Measurements from ENCODE around the gene ADAMTS15. TPM values are rescaled to one million over a fixed set of nuclear protein-coding genes. Genes with fewer than 3 reads are reported as not detected.

The ADAMTS15 gene
- total and polyA plus RNA-seq, 11 donors, result 5.3 to 71.0 (median 16.7) TPM

DNA sequence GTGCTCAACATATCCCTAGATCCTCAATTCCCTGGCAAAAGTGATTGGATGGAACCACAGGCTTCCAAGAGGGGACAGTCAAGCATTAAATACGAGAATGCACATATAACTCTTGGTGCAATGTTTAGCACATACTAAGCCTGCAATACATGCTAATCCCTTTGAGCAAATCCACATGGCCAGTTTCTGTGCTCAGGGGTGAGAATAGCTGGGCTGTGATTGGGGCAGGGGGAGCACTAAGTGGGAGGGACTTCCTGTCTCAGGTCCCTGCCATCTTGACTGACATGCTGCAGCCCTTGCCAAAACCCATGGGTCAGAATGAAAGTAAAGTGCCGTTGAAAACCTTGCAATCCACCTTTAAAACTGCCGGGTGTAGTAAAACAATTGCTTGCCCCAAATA, 2.7 kb upstream of the ADAMTS15 start:
- TF ChIP-seq, protein P1, sequence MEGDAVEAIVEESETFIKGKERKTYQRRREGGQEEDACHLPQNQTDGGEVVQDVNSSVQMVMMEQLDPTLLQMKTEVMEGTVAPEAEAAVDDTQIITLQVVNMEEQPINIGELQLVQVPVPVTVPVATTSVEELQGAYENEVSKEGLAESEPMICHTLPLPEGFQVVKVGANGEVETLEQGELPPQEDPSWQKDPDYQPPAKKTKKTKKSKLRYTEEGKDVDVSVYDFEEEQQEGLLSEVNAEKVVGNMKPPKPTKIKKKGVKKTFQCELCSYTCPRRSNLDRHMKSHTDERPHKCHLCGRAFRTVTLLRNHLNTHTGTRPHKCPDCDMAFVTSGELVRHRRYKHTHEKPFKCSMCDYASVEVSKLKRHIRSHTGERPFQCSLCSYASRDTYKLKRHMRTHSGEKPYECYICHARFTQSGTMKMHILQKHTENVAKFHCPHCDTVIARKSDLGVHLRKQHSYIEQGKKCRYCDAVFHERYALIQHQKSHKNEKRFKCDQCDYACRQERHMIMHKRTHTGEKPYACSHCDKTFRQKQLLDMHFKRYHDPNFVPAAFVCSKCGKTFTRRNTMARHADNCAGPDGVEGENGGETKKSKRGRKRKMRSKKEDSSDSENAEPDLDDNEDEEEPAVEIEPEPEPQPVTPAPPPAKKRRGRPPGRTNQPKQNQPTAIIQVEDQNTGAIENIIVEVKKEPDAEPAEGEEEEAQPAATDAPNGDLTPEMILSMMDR (IDR thresholded peaks at IDR 0.05), result no peak
- no peak for TF ChIP-seq POLR2A (IDR thresholded peaks at IDR 0.05)
- no peak for ATAC-seq
- Histone ChIP-seq H3K4me3 (no peak overlapping the region), H3K36me3 (no peaks in the 10 kb centered on the region), H3K9me3 (peaks cover 0 to 4% (median 0%) of the 10 kb centered on the region in 12 donors), H3K4me1 (peaks cover 0 to 29% (median 12%) of the 10 kb centered on the region in 12 donors), H3K27ac (no peak overlapping the region), H3K27me3 (peaks cover 0 to 21% (median 0%) of the 10 kb centered on the region in 9 donors)
- 81 to 94% (median 90%) methylated on average over 3 of the region's 3 CpGs for WGBS, 4 donors
- DNase-seq, result peak in 1 of 5 donors; percentile 17
- intact Hi-C loops (cut with DNase I), result loop anchor here in 4 of 10 donors (5.0 kb wide), 3 partner anchors 207 to 382 kb away; no protein-coding TSS in a partner anchor

GRCh38 chr11:130448039-130448415, 418 bp upstream of the ADAMTS15 start:
- 12 to 15% (median 14%) methylated on average over 11 of the region's 11 CpGs for WGBS, 4 donors
- DNase-seq (no peak), ATAC-seq (no peak)
- no peaks in the 10 kb centered on the region for H3K9me3 ChIP-seq
- intact Hi-C loops (cut with DNase I), result loop anchor here in 7 of 10 donors (1.0 to 5.0 kb wide), 7 partner anchors 203 to 382 kb away; no protein-coding TSS in a partner anchor
- peak overlapping the region in 9 of 12 donors; percentile 70 to 91 (median 86) for H3K27ac ChIP-seq
- peak overlapping the region in 10 of 12 donors; percentile 63 to 87 (median 80) for H3K4me3 ChIP-seq
- peaks cover 0 to 21% (median 0%) of the 10 kb centered on the region in 9 donors for H3K27me3 ChIP-seq
- TF ChIP-seq, protein P1 (IDR thresholded peaks at IDR 0.05), result no peak
- no peak for TF ChIP-seq POLR2A (IDR thresholded peaks at IDR 0.05)
- H3K36me3 ChIP-seq, result no peaks in the 10 kb centered on the region
- H3K4me1 ChIP-seq, result peaks cover 0 to 51% (median 34%) of the 10 kb centered on the region in 12 donors

DNA sequence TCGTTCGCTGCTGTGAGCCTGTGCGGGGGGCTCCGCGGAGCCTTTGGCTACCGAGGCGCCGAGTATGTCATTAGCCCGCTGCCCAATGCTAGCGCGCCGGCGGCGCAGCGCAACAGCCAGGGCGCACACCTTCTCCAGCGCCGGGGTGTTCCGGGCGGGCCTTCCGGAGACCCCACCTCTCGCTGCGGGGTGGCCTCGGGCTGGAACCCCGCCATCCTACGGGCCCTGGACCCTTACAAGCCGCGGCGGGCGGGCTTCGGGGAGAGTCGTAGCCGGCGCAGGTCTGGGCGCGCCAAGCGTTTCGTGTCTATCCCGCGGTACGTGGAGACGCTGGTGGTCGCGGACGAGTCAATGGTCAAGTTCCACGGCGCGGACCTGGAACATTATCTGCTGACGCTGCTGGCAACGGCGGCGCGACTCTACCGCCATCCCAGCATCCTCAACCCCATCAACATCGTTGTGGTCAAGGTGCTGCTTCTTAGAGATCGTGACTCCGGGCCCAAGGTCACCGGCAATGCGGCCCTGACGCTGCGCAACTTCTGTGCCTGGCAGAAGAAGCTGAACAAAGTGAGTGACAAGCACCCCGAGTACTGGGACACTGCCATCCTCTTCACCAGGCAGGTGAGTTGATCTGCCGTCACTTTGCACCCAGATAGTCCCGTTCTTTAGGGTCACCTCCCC, 1.0 kb downstream of the ADAMTS15 start:
- intact Hi-C loops (cut with DNase I), result loop anchor here in 6 of 10 donors (1.0 to 5.0 kb wide), 6 partner anchors 201 to 378 kb away; no protein-coding TSS in a partner anchor
- ATAC-seq, result peak in 1 of 4 donors; percentile 2

More for the DNA sequence above, 1.0 kb downstream of the ADAMTS15 start:
- peaks cover 0 to 21% (median 0%) of the 10 kb centered on the region in 9 donors for H3K27me3 ChIP-seq
- WGBS, 4 donors, result 1 to 5% (median 2%) methylated on average over 17 to 64 of the region's 64 CpGs
- no peak for TF ChIP-seq POLR2A (IDR thresholded peaks at IDR 0.05)
- TF ChIP-seq, protein P1 (IDR thresholded peaks at IDR 0.05), result no peak
- peak in 2 of 5 donors; percentile 46 to 65 for DNase-seq
- H3K36me3 ChIP-seq, result no peaks in the 10 kb centered on the region
- H3K4me3 ChIP-seq, result peak overlapping the region; percentile 63 to 88 (median 80)
- H3K4me1 ChIP-seq, result peaks cover 0 to 65% (median 46%) of the 10 kb centered on the region in 12 donors
- H3K27ac ChIP-seq, result peak overlapping the region; percentile 70 to 91 (median 80)
- H3K9me3 ChIP-seq, result no peaks in the 10 kb centered on the region

Measured in heart left ventricle (tissue), 16 donors.